GM12801 (cell line): ENCODE results near the gene MT2A.

Source experiments
- CTCF ChIP-seq: IDR thresholded peaks from one replicate; pipeline ENCODE4 v1.5.1; 2011; ENCODE audit warnings: control low read depth; ENCODE audit not compliant: insufficient read length; ENCODE audit errors: extremely low read depth

The MT2A gene

GRCh38 chr16:56604966-56605365 lies 3.4 kb upstream of the MT2A start:
- no peak for TF ChIP-seq CTCF

GRCh38 chr16:56605475-56605874 lies 2.9 kb upstream of the MT2A start:
- TF ChIP-seq CTCF = no peak

GRCh38 chr16:56606071-56606475 lies 2.3 kb upstream of the MT2A start:
- TF ChIP-seq CTCF = no peak

- TF ChIP-seq CTCF = no peak
Measured at GRCh38 chr16:56606476-56607108, 1.8 kb upstream of the MT2A start.

- TF ChIP-seq CTCF = no peak
Measured at GRCh38 chr16:56607109-56607618, 1.2 kb upstream of the MT2A start.

GRCh38 chr16:56607675-56608042 lies 725 bp upstream of the MT2A start:
- TF ChIP-seq CTCF = no peak

GRCh38 chr16:56608876-56609462 lies 585 bp downstream of the MT2A start:
- no peak for TF ChIP-seq CTCF
